Keratinocyte (primary cell): ENCODE measurements around the gene TRIM66. TPM values are rescaled to one million over a fixed set of nuclear protein-coding genes. Genes with fewer than 3 reads are reported as not detected.

Source experiments
- DNase-seq: peaks from one replicate; pipeline ENCODE4 v3.0.0-alpha.2; 2011; ENCODE audit warnings: low read depth, missing footprints, low spot score
- FAIRE-seq: peaks from 2 replicates; lab custom pipeline; 2011; peaks lifted over from hg19 to GRCh38; lab: Jason Lieb, UNC
- H2AFZ ChIP-seq: 2 replicates; pipeline ENCODE4 v1.6.0; 2012; ENCODE audit warnings: low read length, control low read depth, inconsistent platforms; ENCODE audit not compliant: control insufficient read depth
- H3K27ac ChIP-seq: 2 replicates; pipeline ENCODE4 v1.5.1; 2011; ENCODE audit warnings: low read length; ENCODE audit not compliant: control insufficient read depth, insufficient read depth
- H3K27me3 ChIP-seq: 3 replicates; pipeline ENCODE4 v1.6.0; 2011; ENCODE audit warnings: low read length; ENCODE audit not compliant: control insufficient read depth, insufficient read depth; ENCODE audit errors: extremely low read depth
- H3K36me3 ChIP-seq, 2 experiments: 2 replicates in 1 of 2; 3 replicates in 1 of 2; pipeline ENCODE4 v1.5.1; 2011; ENCODE audit warnings: low read length in 2 of 2, mild to moderate bottlenecking in 1 of 2; ENCODE audit not compliant: control insufficient read depth in 2 of 2, insufficient read depth in 2 of 2; ENCODE audit errors: extremely low read depth in 1 of 2
- H3K4me1 ChIP-seq: 3 replicates; pipeline ENCODE4 v1.5.1; 2011; ENCODE audit warnings: low read length; ENCODE audit not compliant: control insufficient read depth, insufficient read depth; ENCODE audit errors: extremely low read depth
- H3K4me2 ChIP-seq: 3 replicates; pipeline ENCODE4 v1.6.0; 2011; ENCODE audit warnings: low read depth, low read length; ENCODE audit not compliant: control insufficient read depth, insufficient read depth; ENCODE audit errors: extremely low read depth
- H3K4me3 ChIP-seq, 3 experiments: fragments of 200-600 bp in 1 of 3; sonication (generic) in 1 of 3; 2 replicates in 2 of 3; 3 replicates in 1 of 3; pipeline ENCODE4 v1.5.1; 2011 to 2016; ENCODE audit warnings: low read length in 3 of 3, mild to moderate bottlenecking in 3 of 3, control low read depth in 2 of 3, inconsistent platforms in 1 of 3, low read depth in 1 of 3, mixed read lengths in 1 of 3, mixed run types in 1 of 3, moderate library complexity in 1 of 3; ENCODE audit not compliant: control insufficient read depth in 2 of 3, insufficient read depth in 2 of 3; ENCODE audit errors: extremely low read depth in 1 of 3
- H3K79me2 ChIP-seq: 2 replicates; pipeline ENCODE4 v1.6.0; 2012; ENCODE audit warnings: low read length; ENCODE audit not compliant: control insufficient read depth, insufficient read depth
- H3K9ac ChIP-seq: 3 replicates; pipeline ENCODE4 v1.6.0; 2011; ENCODE audit warnings: low read length; ENCODE audit not compliant: control insufficient read depth, insufficient read depth; ENCODE audit errors: extremely low read depth
- H3K9me1 ChIP-seq: 3 replicates; pipeline ENCODE4 v1.6.0; 2011; ENCODE audit warnings: low read length; ENCODE audit not compliant: control insufficient read depth, insufficient read depth; ENCODE audit errors: extremely low read depth
- H3K9me3 ChIP-seq: 2 replicates; pipeline ENCODE4 v1.5.1; 2012; ENCODE audit warnings: low read depth, low read length; ENCODE audit not compliant: control insufficient read depth
- H4K20me1 ChIP-seq: 3 replicates; pipeline ENCODE4 v1.6.0; 2011; ENCODE audit warnings: low read length; ENCODE audit not compliant: control insufficient read depth, insufficient read depth; ENCODE audit errors: extremely low read depth
- CTCF ChIP-seq, 3 experiments: IDR thresholded peaks in 1 of 3; conservative IDR thresholded peaks in 1 of 3; optimal IDR thresholded peaks in 1 of 3; 2 replicates in 2 of 3; 3 replicates in 1 of 3; pipeline versions ENCODE3 to v1.5.1; 2011; ENCODE audit warnings: low read length in 3 of 3, mild to moderate bottlenecking in 3 of 3, moderate library complexity in 2 of 3, control low read depth in 1 of 3, inconsistent platforms in 1 of 3; ENCODE audit not compliant: insufficient read depth in 2 of 3; ENCODE audit errors: extremely low read depth in 1 of 3
- EZH2 ChIP-seq: IDR thresholded peaks from one replicate; pipeline ENCODE4 v1.6.1; 2012; ENCODE audit warnings: inconsistent platforms, mild to moderate bottlenecking, low read length, moderate library complexity
- dilution Hi-C: fragments of 300-500 bp; cut with MboI; formaldehyde crosslinking; loops from one replicate; pipeline ENCODE4 v1.7.0; 2020; ENCODE audit warnings: low sequenced_read_pairs; ENCODE audit not compliant: extremely low pct_ligation_motif_present
- polyA plus RNA-seq, 5 experiments: library from polyadenylated mRNA; depleted of rRNA in 3 of 5; stranded (reverse) in 3 of 5; stranded (forward) in 1 of 5; unstranded in 1 of 5; fragments of >200 nt; gene quantifications; 1 replicate in 1 of 5; 2 replicates in 3 of 5; 3 replicates in 1 of 5; pipeline versions ENCODE4 v1.2.1 to v1.2.3, GENCODE V29; 2011 to 2012; ENCODE audit warnings: missing spikeins in 2 of 5, low read depth in 1 of 5, low replicate concordance in 1 of 5

The TRIM66 gene
- polyA plus RNA-seq, 1 donor (not counting 4 experiments of a cell fraction or from before 2014, with no cell fraction given), result 5.1 TPM

- Histone ChIP-seq H3K9me1 (no peaks in the 10 kb centered on the region), H3K27me3 (no peaks in the 10 kb centered on the region), H3K4me1 (peaks cover 7% of the 10 kb centered on the region), H4K20me1 (no peaks in the 10 kb centered on the region), H2AFZ (no peak overlapping the region), H3K4me2 (no peak overlapping the region), H3K9me3 (no peaks in the 10 kb centered on the region), H3K27ac (no peak overlapping the region), H3K9ac (no peak overlapping the region), H3K4me3 (no peak overlapping the region), H3K36me3 (peaks cover 0 to 13% of the 10 kb centered on the region in 2 experiments), H3K79me2 (no peaks in the 10 kb centered on the region)
- no peak for TF ChIP-seq EZH2
- no peak for TF ChIP-seq CTCF (optimal IDR thresholded peaks at IDR 0.05 in 1 of 3, IDR thresholded peaks at IDR 0.05 in 1 of 3, conservative IDR thresholded peaks at IDR 0.05 in 1 of 3; ENCODE audit: extremely low read depth in 1 of 3, insufficient read depth in 2 of 3, low read length in 3 of 3)
- dilution Hi-C loops, result no loop called here
- no peak for DNase-seq
- FAIRE-seq, result no peak
Observed at GRCh38 chr11:8615291-8616032, 67.0 kb downstream of the TRIM66 start.

- no peak overlapping the region for H3K4me2 ChIP-seq
- dilution Hi-C loops, result no loop called here
- no peak overlapping the region for H2AFZ ChIP-seq
- H3K4me1 ChIP-seq, result peaks cover 7% of the 10 kb centered on the region
- DNase-seq (no peak), FAIRE-seq (no peak)
- no peaks in the 10 kb centered on the region for H3K27me3 ChIP-seq
- H3K79me2 ChIP-seq, result no peaks in the 10 kb centered on the region
- peaks cover 0 to 13% of the 10 kb centered on the region in 2 experiments for H3K36me3 ChIP-seq
- H4K20me1 ChIP-seq, result no peaks in the 10 kb centered on the region
- no peak for TF ChIP-seq CTCF (optimal IDR thresholded peaks at IDR 0.05 in 1 of 3, IDR thresholded peaks at IDR 0.05 in 1 of 3, conservative IDR thresholded peaks at IDR 0.05 in 1 of 3; ENCODE audit: extremely low read depth in 1 of 3, insufficient read depth in 2 of 3, low read length in 3 of 3)
- TF ChIP-seq EZH2, result no peak
- H3K9ac ChIP-seq, result no peak overlapping the region
- no peaks in the 10 kb centered on the region for H3K9me1 ChIP-seq
- no peaks in the 10 kb centered on the region for H3K9me3 ChIP-seq
- no peak overlapping the region for H3K4me3 ChIP-seq
- H3K27ac ChIP-seq, result no peak overlapping the region
Observed at GRCh38 chr11:8614497-8614896, 68.0 kb downstream of the TRIM66 start.
